ENCODE measurements around the gene ECI2. TPM values are rescaled to one million over a fixed set of nuclear protein-coding genes. Genes with fewer than 3 reads are reported as not detected.

ECI2 gene
- total and polyA plus RNA-seq, 2 of the 13 experiments (the other 11 are each of a cell fraction or from before 2014, with no cell fraction given) = 78.5 to 228 TPM

DNA sequence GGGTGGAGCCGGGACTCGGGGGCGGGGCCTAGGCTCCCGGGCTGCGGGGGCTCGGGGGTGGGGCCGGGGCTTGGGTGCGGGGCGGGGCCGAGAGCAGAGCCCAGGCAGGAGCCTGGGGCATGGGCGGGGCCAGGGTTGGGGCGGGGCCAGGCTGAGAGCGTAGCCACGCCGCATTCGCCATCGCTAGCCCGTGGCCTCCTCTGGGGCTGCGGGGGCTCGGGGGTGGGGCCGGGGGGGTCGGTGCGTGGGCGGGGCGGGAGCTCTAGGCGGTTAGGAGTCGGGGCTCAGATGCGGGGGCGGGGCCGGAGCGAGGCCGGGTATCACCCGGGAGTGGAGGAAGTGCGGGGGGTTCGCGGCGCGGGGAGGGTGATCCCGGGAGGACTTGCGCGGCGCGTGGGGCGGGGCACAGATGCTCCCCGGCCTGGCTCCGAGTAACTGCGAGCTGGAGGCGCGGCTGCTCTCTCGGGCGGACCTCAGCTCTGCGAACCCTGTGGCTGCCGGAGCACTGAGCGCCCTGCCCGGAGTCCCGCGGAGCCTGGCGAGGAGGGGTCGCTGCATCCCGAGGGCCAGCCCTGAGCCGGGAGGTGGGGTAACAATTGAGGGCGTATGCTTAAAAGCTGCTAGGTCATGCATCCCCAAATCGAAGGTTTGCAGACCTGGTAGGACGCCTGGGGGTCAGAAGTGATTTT, 434 bp upstream of the ECI2 start (continued):
- TF ChIP-seq ZNF382 (CRISPR knock-in tag; IDR thresholded peaks at IDR 0.05; ENCODE audit: borderline replicate concordance) (no peak), ZNF558 (CRISPR knock-in tag; IDR thresholded peaks at IDR 0.05; ENCODE audit: borderline replicate concordance) (peak; percentile 31; the same call in 1 of the 2 replicates), SIN3A (IDR thresholded peaks at IDR 0.05; ENCODE audit: borderline replicate concordance, low read depth, low read length) (peak; percentile 65; the same call in 1 of the 2 replicates), MYC (CRISPR knock-in tag; IDR thresholded peaks at IDR 0.05; ENCODE audit: borderline replicate concordance) (peak; percentile 68; the same call in 1 of the 2 replicates), ZNF737 (CRISPR knock-in tag; IDR thresholded peaks at IDR 0.05; ENCODE audit: borderline replicate concordance) (no peak), U2AF2 (IDR thresholded peaks at IDR 0.05; ENCODE audit: low read depth, low read length) (no peak), TAF1 (CRISPR knock-in tag; IDR thresholded peaks at IDR 0.05) (peak; percentile 60), ZNF619 (CRISPR knock-in tag; IDR thresholded peaks at IDR 0.05) (0 out of 2 replicates have a peak, but pooled peaks have one; percentile 52)
- TF ChIP-seq, protein P1, sequence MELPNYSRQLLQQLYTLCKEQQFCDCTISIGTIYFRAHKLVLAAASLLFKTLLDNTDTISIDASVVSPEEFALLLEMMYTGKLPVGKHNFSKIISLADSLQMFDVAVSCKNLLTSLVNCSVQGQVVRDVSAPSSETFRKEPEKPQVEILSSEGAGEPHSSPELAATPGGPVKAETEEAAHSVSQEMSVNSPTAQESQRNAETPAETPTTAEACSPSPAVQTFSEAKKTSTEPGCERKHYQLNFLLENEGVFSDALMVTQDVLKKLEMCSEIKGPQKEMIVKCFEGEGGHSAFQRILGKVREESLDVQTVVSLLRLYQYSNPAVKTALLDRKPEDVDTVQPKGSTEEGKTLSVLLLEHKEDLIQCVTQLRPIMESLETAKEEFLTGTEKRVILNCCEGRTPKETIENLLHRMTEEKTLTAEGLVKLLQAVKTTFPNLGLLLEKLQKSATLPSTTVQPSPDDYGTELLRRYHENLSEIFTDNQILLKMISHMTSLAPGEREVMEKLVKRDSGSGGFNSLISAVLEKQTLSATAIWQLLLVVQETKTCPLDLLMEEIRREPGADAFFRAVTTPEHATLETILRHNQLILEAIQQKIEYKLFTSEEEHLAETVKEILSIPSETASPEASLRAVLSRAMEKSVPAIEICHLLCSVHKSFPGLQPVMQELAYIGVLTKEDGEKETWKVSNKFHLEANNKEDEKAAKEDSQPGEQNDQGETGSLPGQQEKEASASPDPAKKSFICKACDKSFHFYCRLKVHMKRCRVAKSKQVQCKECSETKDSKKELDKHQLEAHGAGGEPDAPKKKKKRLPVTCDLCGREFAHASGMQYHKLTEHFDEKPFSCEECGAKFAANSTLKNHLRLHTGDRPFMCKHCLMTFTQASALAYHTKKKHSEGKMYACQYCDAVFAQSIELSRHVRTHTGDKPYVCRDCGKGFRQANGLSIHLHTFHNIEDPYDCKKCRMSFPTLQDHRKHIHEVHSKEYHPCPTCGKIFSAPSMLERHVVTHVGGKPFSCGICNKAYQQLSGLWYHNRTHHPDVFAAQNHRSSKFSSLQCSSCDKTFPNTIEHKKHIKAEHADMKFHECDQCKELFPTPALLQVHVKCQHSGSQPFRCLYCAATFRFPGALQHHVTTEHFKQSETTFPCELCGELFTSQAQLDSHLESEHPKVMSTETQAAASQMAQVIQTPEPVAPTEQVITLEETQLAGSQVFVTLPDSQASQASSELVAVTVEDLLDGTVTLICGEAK (IDR thresholded peaks at IDR 0.05) = no peak
- TF ChIP-seq, protein P1 (CRISPR knock-in tag; IDR thresholded peaks at IDR 0.05) = 0 out of 2 replicates have a peak, but pooled peaks have one; percentile 49
- TF ChIP-seq, protein P2, sequence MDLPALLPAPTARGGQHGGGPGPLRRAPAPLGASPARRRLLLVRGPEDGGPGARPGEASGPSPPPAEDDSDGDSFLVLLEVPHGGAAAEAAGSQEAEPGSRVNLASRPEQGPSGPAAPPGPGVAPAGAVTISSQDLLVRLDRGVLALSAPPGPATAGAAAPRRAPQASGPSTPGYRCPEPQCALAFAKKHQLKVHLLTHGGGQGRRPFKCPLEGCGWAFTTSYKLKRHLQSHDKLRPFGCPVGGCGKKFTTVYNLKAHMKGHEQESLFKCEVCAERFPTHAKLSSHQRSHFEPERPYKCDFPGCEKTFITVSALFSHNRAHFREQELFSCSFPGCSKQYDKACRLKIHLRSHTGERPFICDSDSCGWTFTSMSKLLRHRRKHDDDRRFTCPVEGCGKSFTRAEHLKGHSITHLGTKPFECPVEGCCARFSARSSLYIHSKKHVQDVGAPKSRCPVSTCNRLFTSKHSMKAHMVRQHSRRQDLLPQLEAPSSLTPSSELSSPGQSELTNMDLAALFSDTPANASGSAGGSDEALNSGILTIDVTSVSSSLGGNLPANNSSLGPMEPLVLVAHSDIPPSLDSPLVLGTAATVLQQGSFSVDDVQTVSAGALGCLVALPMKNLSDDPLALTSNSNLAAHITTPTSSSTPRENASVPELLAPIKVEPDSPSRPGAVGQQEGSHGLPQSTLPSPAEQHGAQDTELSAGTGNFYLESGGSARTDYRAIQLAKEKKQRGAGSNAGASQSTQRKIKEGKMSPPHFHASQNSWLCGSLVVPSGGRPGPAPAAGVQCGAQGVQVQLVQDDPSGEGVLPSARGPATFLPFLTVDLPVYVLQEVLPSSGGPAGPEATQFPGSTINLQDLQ (CRISPR knock-in tag; IDR thresholded peaks at IDR 0.05) = no peak; the same call in 1 of the 2 replicates
- TF ChIP-seq, protein P3, sequence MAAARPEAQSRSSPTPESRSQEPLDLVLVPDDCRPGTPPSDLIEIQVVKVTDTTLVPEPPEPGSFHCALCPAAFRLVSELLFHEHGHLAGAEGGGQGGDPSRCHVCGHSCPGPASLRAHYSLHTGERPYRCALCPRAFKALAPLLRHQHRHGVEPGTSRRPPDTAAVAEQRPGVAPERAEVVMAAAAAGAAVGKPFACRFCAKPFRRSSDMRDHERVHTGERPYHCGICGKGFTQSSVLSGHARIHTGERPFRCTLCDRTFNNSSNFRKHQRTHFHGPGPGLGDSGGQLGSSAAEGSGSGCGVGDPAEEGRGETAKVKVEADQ (CRISPR knock-in tag; IDR thresholded peaks at IDR 0.05; ENCODE audit: borderline replicate concordance) = no peak
- TF ChIP-seq, protein P4, sequence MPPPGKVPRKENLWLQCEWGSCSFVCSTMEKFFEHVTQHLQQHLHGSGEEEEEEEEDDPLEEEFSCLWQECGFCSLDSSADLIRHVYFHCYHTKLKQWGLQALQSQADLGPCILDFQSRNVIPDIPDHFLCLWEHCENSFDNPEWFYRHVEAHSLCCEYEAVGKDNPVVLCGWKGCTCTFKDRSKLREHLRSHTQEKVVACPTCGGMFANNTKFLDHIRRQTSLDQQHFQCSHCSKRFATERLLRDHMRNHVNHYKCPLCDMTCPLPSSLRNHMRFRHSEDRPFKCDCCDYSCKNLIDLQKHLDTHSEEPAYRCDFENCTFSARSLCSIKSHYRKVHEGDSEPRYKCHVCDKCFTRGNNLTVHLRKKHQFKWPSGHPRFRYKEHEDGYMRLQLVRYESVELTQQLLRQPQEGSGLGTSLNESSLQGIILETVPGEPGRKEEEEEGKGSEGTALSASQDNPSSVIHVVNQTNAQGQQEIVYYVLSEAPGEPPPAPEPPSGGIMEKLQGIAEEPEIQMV (CRISPR knock-in tag; IDR thresholded peaks at IDR 0.05; ENCODE audit: low read depth) = peak; percentile 46; the same call in 1 of the 2 replicates

Data from HepG2 (cell line).